Lower leg skin (tissue), 3 donors: ENCODE data around the gene PCGF3.

Experiments used
- CTCF ChIP-seq, 3 donors: fragments of 450-650 bp; IDR thresholded peaks; one replicate each; pipeline ENCODE4 v1.5.1; 2016; ENCODE audit warnings: antibody characterized with exemption in 3 of 3, mild to moderate bottlenecking in 3 of 3, moderate library complexity in 2 of 3
- POLR2A ChIP-seq, 2 donors: fragments of 450-650 bp; IDR thresholded peaks; one replicate each; pipeline ENCODE4 v1.6.1; 2016 to 2017; ENCODE audit warnings: antibody characterized with exemption in 2 of 2, mild to moderate bottlenecking in 1 of 2, moderate library complexity in 1 of 2

DNA sequence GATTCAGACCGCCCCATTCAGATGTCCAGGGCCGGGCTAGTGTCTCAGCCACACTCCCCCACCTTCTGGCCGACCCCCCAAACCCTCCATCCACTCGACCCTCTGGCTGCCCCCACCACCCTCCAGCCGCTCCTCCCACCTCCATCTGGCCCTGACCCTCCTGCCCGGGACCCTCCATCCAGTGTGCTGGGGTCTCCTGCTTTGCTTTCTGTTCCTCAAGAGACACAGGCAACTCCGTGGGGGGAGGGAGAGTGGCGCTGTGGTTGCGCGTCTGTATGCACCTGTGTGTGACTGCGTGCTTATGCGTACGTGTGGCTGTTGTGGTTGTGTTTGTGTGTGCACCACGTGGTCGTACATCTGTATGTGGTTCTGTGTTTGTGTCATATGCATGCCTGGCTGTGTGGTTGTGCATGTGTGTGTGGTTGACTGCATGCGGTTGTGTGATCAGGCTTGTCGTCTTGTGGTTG, 87.0 kb downstream of the PCGF3 start:
- TF ChIP-seq CTCF (IDR thresholded peaks at IDR 0.05) (no peak), POLR2A (IDR thresholded peaks at IDR 0.05) (no peak)
